H9 (cell line): Measurements from ENCODE around the gene APOBEC3H. TPM values are rescaled to one million over a fixed set of nuclear protein-coding genes. Genes with fewer than 3 reads are reported as not detected.

ENCODE experiments used
- DNase-seq: peaks from one replicate; pipeline ENCODE4 v3.0.0-alpha.2; 2017
- H2AFZ ChIP-seq: one replicate; pipeline ENCODE4 v1.6.1; 2013; ENCODE audit warnings: mild to moderate bottlenecking, low read length, control low read depth, moderate library complexity
- H2AK5ac ChIP-seq: 2 replicates; pipeline ENCODE4 v1.6.1; 2013; ENCODE audit warnings: low read length, control low read depth, mixed read lengths; ENCODE audit not compliant: insufficient read length
- H2BK120ac ChIP-seq: one replicate; pipeline ENCODE4 v1.6.1; 2013; ENCODE audit warnings: low read depth, mild to moderate bottlenecking, low read length, control low read depth, inconsistent platforms; ENCODE audit not compliant: poor library complexity, severe bottlenecking
- H2BK12ac ChIP-seq: 2 replicates; pipeline ENCODE4 v1.6.1; 2013; ENCODE audit warnings: low read length, control low read depth, mixed read lengths, low read depth; ENCODE audit not compliant: insufficient read length
- H2BK15ac ChIP-seq: 2 replicates; pipeline ENCODE4 v1.6.1; 2013; ENCODE audit warnings: low read depth, low read length, control low read depth
- H2BK20ac ChIP-seq: one replicate; pipeline ENCODE4 v1.6.1; 2013; ENCODE audit warnings: low read depth, mild to moderate bottlenecking, low read length, control low read depth, inconsistent platforms; ENCODE audit not compliant: poor library complexity, severe bottlenecking
- H2BK5ac ChIP-seq: 2 replicates; pipeline ENCODE4 v1.6.1; 2013; ENCODE audit warnings: low read length, control low read depth, mixed read lengths; ENCODE audit not compliant: insufficient read length
- H3K14ac ChIP-seq: 2 replicates; pipeline ENCODE4 v1.6.1; 2013; ENCODE audit warnings: low read length, control low read depth; ENCODE audit not compliant: insufficient read depth
- H3K18ac ChIP-seq: 2 replicates; pipeline ENCODE4 v1.6.1; 2013; ENCODE audit warnings: low read depth, mild to moderate bottlenecking, mixed read lengths, low read length, control low read depth; ENCODE audit not compliant: insufficient read length
- H3K23ac ChIP-seq: 2 replicates; pipeline ENCODE4 v1.6.1; 2013; ENCODE audit warnings: low read length, control low read depth, mixed read lengths, low read depth; ENCODE audit not compliant: insufficient read length
- H3K23me2 ChIP-seq: 2 replicates; pipeline ENCODE4 v1.6.1; 2013; ENCODE audit warnings: low read depth, mild to moderate bottlenecking, mixed read lengths, low read length, control low read depth; ENCODE audit not compliant: insufficient read length, poor library complexity, severe bottlenecking
- H3K27ac ChIP-seq: 2 replicates; pipeline ENCODE4 v1.5.1; 2013; ENCODE audit warnings: low read length, control low read depth, mixed read lengths, low read depth; ENCODE audit not compliant: insufficient read length
- H3K27me3 ChIP-seq: 2 replicates; pipeline ENCODE4 v1.6.1; 2013; ENCODE audit warnings: low read length, control low read depth, inconsistent platforms; ENCODE audit not compliant: insufficient read depth
- H3K4ac ChIP-seq: 2 replicates; pipeline ENCODE4 v1.6.1; 2013; ENCODE audit warnings: low read depth, mild to moderate bottlenecking, control low read depth, inconsistent platforms, low read length, moderate library complexity
- H3K4me1 ChIP-seq: 2 replicates; pipeline ENCODE4 v1.6.1; 2013; ENCODE audit warnings: low read length, control low read depth, inconsistent platforms; ENCODE audit not compliant: insufficient read depth
- H3K4me2 ChIP-seq: 2 replicates; pipeline ENCODE4 v1.6.1; 2013; ENCODE audit warnings: low read length, control low read depth, mixed read lengths; ENCODE audit not compliant: insufficient read length, insufficient read depth
- H3K56ac ChIP-seq: 2 replicates; pipeline ENCODE4 v1.6.1; 2013; ENCODE audit warnings: low read depth, mild to moderate bottlenecking, mixed read lengths, low read length, control low read depth; ENCODE audit not compliant: insufficient read length
- H3K79me1 ChIP-seq: 2 replicates; pipeline ENCODE4 v1.6.1; 2013; ENCODE audit warnings: low read depth, mild to moderate bottlenecking, moderate library complexity, low read length, control low read depth, inconsistent platforms; ENCODE audit not compliant: insufficient read depth, poor library complexity, severe bottlenecking
- H3K79me2 ChIP-seq: 2 replicates; pipeline ENCODE4 v1.6.1; 2013; ENCODE audit warnings: low read length, control low read depth, inconsistent platforms; ENCODE audit not compliant: insufficient read depth
- H3K9ac ChIP-seq: 2 replicates; pipeline ENCODE4 v1.6.1; 2013; ENCODE audit warnings: low read length, control low read depth, mixed read lengths; ENCODE audit not compliant: insufficient read length; ENCODE audit errors: extremely low read depth
- H3K9me3 ChIP-seq: one replicate; pipeline ENCODE4 v1.6.1; 2013; ENCODE audit warnings: low read depth, low read length, inconsistent platforms; ENCODE audit not compliant: control insufficient read depth
- H3T11ph ChIP-seq: one replicate; pipeline ENCODE4 v1.6.1; 2013; ENCODE audit warnings: mild to moderate bottlenecking, low read length, control low read depth, inconsistent platforms
- H4K20me1 ChIP-seq: one replicate; pipeline ENCODE4 v1.6.1; 2013; ENCODE audit not compliant: control insufficient read depth, insufficient read length, insufficient read depth
- H4K5ac ChIP-seq: 2 replicates; pipeline ENCODE4 v1.6.1; 2013; ENCODE audit warnings: low read depth, mild to moderate bottlenecking, mixed read lengths, low read length, control low read depth; ENCODE audit not compliant: insufficient read length
- H4K8ac ChIP-seq: replicated peaks from 2 replicates; pipeline ENCODE4 v1.6.1; 2013; ENCODE audit warnings: low read length, control low read depth, mixed read lengths, low read depth; ENCODE audit not compliant: insufficient read length
- H4K91ac ChIP-seq: 2 replicates; pipeline ENCODE4 v1.6.1; 2013; ENCODE audit warnings: low read depth, mild to moderate bottlenecking, moderate library complexity, mixed read lengths, low read length, control low read depth; ENCODE audit not compliant: insufficient read length
- H3K27ac Mint-ChIP-seq, 3 experiments: 2 replicates in 2 of 3; 3 replicates in 1 of 3; pipeline ENCODE4 v1.8.0; 2020 to 2021; ENCODE audit warnings: mixed read lengths in 3 of 3, mild to moderate bottlenecking in 1 of 3, moderate library complexity in 1 of 3
- H3K27me3 Mint-ChIP-seq: 2 replicates; pipeline ENCODE4 v1.8.0; 2021; ENCODE audit warnings: low read depth, mild to moderate bottlenecking, moderate library complexity, mixed read lengths
- H3K36me3 Mint-ChIP-seq, 3 experiments: 2 replicates in 2 of 3; 3 replicates in 1 of 3; pipeline ENCODE4 v1.8.0; 2020 to 2021; ENCODE audit warnings: low read depth in 3 of 3, mixed read lengths in 3 of 3; ENCODE audit not compliant: insufficient read depth in 1 of 3
- H3K4me1 Mint-ChIP-seq, 2 experiments: 2 replicates each; pipeline ENCODE4 v1.8.0; 2020; ENCODE audit warnings: mixed read lengths in 2 of 2
- H3K4me3 Mint-ChIP-seq, 2 experiments: 2 replicates in 1 of 2; 3 replicates in 1 of 2; pipeline ENCODE4 v1.8.0; 2020 to 2021; ENCODE audit warnings: mild to moderate bottlenecking in 2 of 2, mixed read lengths in 2 of 2, moderate library complexity in 1 of 2
- H3K9me3 Mint-ChIP-seq, 2 experiments: 2 replicates in 1 of 2; 3 replicates in 1 of 2; pipeline ENCODE4 v1.8.0; 2020; ENCODE audit warnings: mild to moderate bottlenecking in 2 of 2, mixed read lengths in 2 of 2, moderate library complexity in 1 of 2
- CTCF ChIP-seq: fragments of 200-600 bp; sonication (generic); conservative IDR thresholded peaks from 3 replicates; pipeline ENCODE4 v1.8.0; 2021; ENCODE audit warnings: antibody characterized with exemption, mild to moderate bottlenecking
- WGBS: extraction: QIAGEN DNeasy Blood & Tissue Kit; methylation state at CpG from one replicate; pipeline ENCODE4 v1.1.7; 2013; ENCODE audit warnings: missing lambda C conversion rate, low lambda C conversion rate, mixed read lengths; ENCODE audit not compliant: insufficient read length; ENCODE audit errors: extremely low coverage; 5-methylcytosine and 5-hydroxymethylcytosine counted together
- total RNA-seq: library from RNA; stranded (reverse); gene quantifications from 2 replicates; pipeline ENCODE4 v1.2.1, GENCODE V29; 2021

APOBEC3H gene
- total RNA-seq, 1 experiment from 2014 or later = 0.48 TPM

- Histone ChIP-seq H3K4me1 (no peaks in the 10 kb centered on the region), H2BK20ac (no peak overlapping the region), H3K56ac (no peak overlapping the region), H2AK5ac (no peak overlapping the region), H4K20me1 (no peaks in the 10 kb centered on the region), H3K23me2 (no peaks in the 10 kb centered on the region), H3T11ph (no peak overlapping the region), H2BK12ac (no peak overlapping the region), H2BK5ac (no peak overlapping the region), H3K23ac (no peak overlapping the region), H3K9ac (no peak overlapping the region), H3K79me1 (no peaks in the 10 kb centered on the region), H4K8ac (no peak overlapping the region), H3K27ac (no peak overlapping the region), H3K79me2 (no peaks in the 10 kb centered on the region), H3K4ac (no peak overlapping the region), H3K18ac (no peak overlapping the region), H2AFZ (no peak overlapping the region), H3K4me2 (no peak overlapping the region), H2BK120ac (no peak overlapping the region), H3K27me3 (no peaks in the 10 kb centered on the region), H4K91ac (no peak overlapping the region), H3K14ac (no peak overlapping the region), H3K9me3 (no peaks in the 10 kb centered on the region), H2BK15ac (no peak overlapping the region), H4K5ac (no peak overlapping the region)
- TF ChIP-seq CTCF = no peak
- Mint-ChIP-seq H3K27ac (no peak overlapping the region), H3K9me3 (no peaks in the 10 kb centered on the region), H3K4me3 (no peak overlapping the region), H3K27me3 (peaks cover 15% of the 10 kb centered on the region), H3K36me3 (no peaks in the 10 kb centered on the region), H3K4me1 (peaks cover 19 to 30% of the 10 kb centered on the region in 2 experiments)
- no CpG with 5 or more reads among the region's 4 CpGs for WGBS
- DNase-seq = no peak
Observed at GRCh38 chr22:39120983-39121382, 23.9 kb downstream of the APOBEC3H start.
